H9 (cell line): ENCODE measurements around the gene ZNF433. TPM values are rescaled to one million over a fixed set of nuclear protein-coding genes. Genes with fewer than 3 reads are reported as not detected.

Experiments
- DNase-seq: peaks from one replicate; pipeline ENCODE4 v3.0.0-alpha.2; 2017
- H2AFZ ChIP-seq: one replicate; pipeline ENCODE4 v1.6.1; 2013; ENCODE audit warnings: mild to moderate bottlenecking, low read length, control low read depth, moderate library complexity
- H2AK5ac ChIP-seq: 2 replicates; pipeline ENCODE4 v1.6.1; 2013; ENCODE audit warnings: low read length, control low read depth, mixed read lengths; ENCODE audit not compliant: insufficient read length
- H2BK120ac ChIP-seq: one replicate; pipeline ENCODE4 v1.6.1; 2013; ENCODE audit warnings: low read depth, mild to moderate bottlenecking, low read length, control low read depth, inconsistent platforms; ENCODE audit not compliant: poor library complexity, severe bottlenecking
- H2BK12ac ChIP-seq: 2 replicates; pipeline ENCODE4 v1.6.1; 2013; ENCODE audit warnings: low read length, control low read depth, mixed read lengths, low read depth; ENCODE audit not compliant: insufficient read length
- H2BK15ac ChIP-seq: 2 replicates; pipeline ENCODE4 v1.6.1; 2013; ENCODE audit warnings: low read depth, low read length, control low read depth
- H2BK20ac ChIP-seq: one replicate; pipeline ENCODE4 v1.6.1; 2013; ENCODE audit warnings: low read depth, mild to moderate bottlenecking, low read length, control low read depth, inconsistent platforms; ENCODE audit not compliant: poor library complexity, severe bottlenecking
- H2BK5ac ChIP-seq: 2 replicates; pipeline ENCODE4 v1.6.1; 2013; ENCODE audit warnings: low read length, control low read depth, mixed read lengths; ENCODE audit not compliant: insufficient read length
- H3K14ac ChIP-seq: 2 replicates; pipeline ENCODE4 v1.6.1; 2013; ENCODE audit warnings: low read length, control low read depth; ENCODE audit not compliant: insufficient read depth
- H3K18ac ChIP-seq: 2 replicates; pipeline ENCODE4 v1.6.1; 2013; ENCODE audit warnings: low read depth, mild to moderate bottlenecking, mixed read lengths, low read length, control low read depth; ENCODE audit not compliant: insufficient read length
- H3K23ac ChIP-seq: 2 replicates; pipeline ENCODE4 v1.6.1; 2013; ENCODE audit warnings: low read length, control low read depth, mixed read lengths, low read depth; ENCODE audit not compliant: insufficient read length
- H3K23me2 ChIP-seq: 2 replicates; pipeline ENCODE4 v1.6.1; 2013; ENCODE audit warnings: low read depth, mild to moderate bottlenecking, mixed read lengths, low read length, control low read depth; ENCODE audit not compliant: insufficient read length, poor library complexity, severe bottlenecking
- H3K27ac ChIP-seq: 2 replicates; pipeline ENCODE4 v1.5.1; 2013; ENCODE audit warnings: low read length, control low read depth, mixed read lengths, low read depth; ENCODE audit not compliant: insufficient read length
- H3K27me3 ChIP-seq: 2 replicates; pipeline ENCODE4 v1.6.1; 2013; ENCODE audit warnings: low read length, control low read depth, inconsistent platforms; ENCODE audit not compliant: insufficient read depth
- H3K4ac ChIP-seq: 2 replicates; pipeline ENCODE4 v1.6.1; 2013; ENCODE audit warnings: low read depth, mild to moderate bottlenecking, control low read depth, inconsistent platforms, low read length, moderate library complexity
- H3K4me1 ChIP-seq: 2 replicates; pipeline ENCODE4 v1.6.1; 2013; ENCODE audit warnings: low read length, control low read depth, inconsistent platforms; ENCODE audit not compliant: insufficient read depth
- H3K4me2 ChIP-seq: 2 replicates; pipeline ENCODE4 v1.6.1; 2013; ENCODE audit warnings: low read length, control low read depth, mixed read lengths; ENCODE audit not compliant: insufficient read length, insufficient read depth
- H3K56ac ChIP-seq: 2 replicates; pipeline ENCODE4 v1.6.1; 2013; ENCODE audit warnings: low read depth, mild to moderate bottlenecking, mixed read lengths, low read length, control low read depth; ENCODE audit not compliant: insufficient read length
- H3K79me1 ChIP-seq: 2 replicates; pipeline ENCODE4 v1.6.1; 2013; ENCODE audit warnings: low read depth, mild to moderate bottlenecking, moderate library complexity, low read length, control low read depth, inconsistent platforms; ENCODE audit not compliant: insufficient read depth, poor library complexity, severe bottlenecking
- H3K79me2 ChIP-seq: 2 replicates; pipeline ENCODE4 v1.6.1; 2013; ENCODE audit warnings: low read length, control low read depth, inconsistent platforms; ENCODE audit not compliant: insufficient read depth
- H3K9ac ChIP-seq: 2 replicates; pipeline ENCODE4 v1.6.1; 2013; ENCODE audit warnings: low read length, control low read depth, mixed read lengths; ENCODE audit not compliant: insufficient read length; ENCODE audit errors: extremely low read depth
- H3K9me3 ChIP-seq: one replicate; pipeline ENCODE4 v1.6.1; 2013; ENCODE audit warnings: low read depth, low read length, inconsistent platforms; ENCODE audit not compliant: control insufficient read depth
- H3T11ph ChIP-seq: one replicate; pipeline ENCODE4 v1.6.1; 2013; ENCODE audit warnings: mild to moderate bottlenecking, low read length, control low read depth, inconsistent platforms
- H4K20me1 ChIP-seq: one replicate; pipeline ENCODE4 v1.6.1; 2013; ENCODE audit not compliant: control insufficient read depth, insufficient read length, insufficient read depth
- H4K5ac ChIP-seq: 2 replicates; pipeline ENCODE4 v1.6.1; 2013; ENCODE audit warnings: low read depth, mild to moderate bottlenecking, mixed read lengths, low read length, control low read depth; ENCODE audit not compliant: insufficient read length
- H4K8ac ChIP-seq: replicated peaks from 2 replicates; pipeline ENCODE4 v1.6.1; 2013; ENCODE audit warnings: low read length, control low read depth, mixed read lengths, low read depth; ENCODE audit not compliant: insufficient read length
- H4K91ac ChIP-seq: 2 replicates; pipeline ENCODE4 v1.6.1; 2013; ENCODE audit warnings: low read depth, mild to moderate bottlenecking, moderate library complexity, mixed read lengths, low read length, control low read depth; ENCODE audit not compliant: insufficient read length
- H3K27ac Mint-ChIP-seq, 3 experiments: 2 replicates in 2 of 3; 3 replicates in 1 of 3; pipeline ENCODE4 v1.8.0; 2020 to 2021; ENCODE audit warnings: mixed read lengths in 3 of 3, mild to moderate bottlenecking in 1 of 3, moderate library complexity in 1 of 3
- H3K27me3 Mint-ChIP-seq: 2 replicates; pipeline ENCODE4 v1.8.0; 2021; ENCODE audit warnings: low read depth, mild to moderate bottlenecking, moderate library complexity, mixed read lengths
- H3K36me3 Mint-ChIP-seq, 3 experiments: 2 replicates in 2 of 3; 3 replicates in 1 of 3; pipeline ENCODE4 v1.8.0; 2020 to 2021; ENCODE audit warnings: low read depth in 3 of 3, mixed read lengths in 3 of 3; ENCODE audit not compliant: insufficient read depth in 1 of 3
- H3K4me1 Mint-ChIP-seq, 2 experiments: 2 replicates each; pipeline ENCODE4 v1.8.0; 2020; ENCODE audit warnings: mixed read lengths in 2 of 2
- H3K4me3 Mint-ChIP-seq, 2 experiments: 2 replicates in 1 of 2; 3 replicates in 1 of 2; pipeline ENCODE4 v1.8.0; 2020 to 2021; ENCODE audit warnings: mild to moderate bottlenecking in 2 of 2, mixed read lengths in 2 of 2, moderate library complexity in 1 of 2
- H3K9me3 Mint-ChIP-seq, 2 experiments: 2 replicates in 1 of 2; 3 replicates in 1 of 2; pipeline ENCODE4 v1.8.0; 2020; ENCODE audit warnings: mild to moderate bottlenecking in 2 of 2, mixed read lengths in 2 of 2, moderate library complexity in 1 of 2
- WGBS: extraction: QIAGEN DNeasy Blood & Tissue Kit; methylation state at CpG from one replicate; pipeline ENCODE4 v1.1.7; 2013; ENCODE audit warnings: missing lambda C conversion rate, low lambda C conversion rate, mixed read lengths; ENCODE audit not compliant: insufficient read length; ENCODE audit errors: extremely low coverage; 5-methylcytosine and 5-hydroxymethylcytosine counted together
- total RNA-seq: library from RNA; stranded (reverse); gene quantifications from 2 replicates; pipeline ENCODE4 v1.2.1, GENCODE V29; 2021
- TF ChIP-seq, protein P1 (sequence below): fragments of 200-600 bp; sonication (generic); conservative IDR thresholded peaks from 3 replicates; pipeline ENCODE4 v1.8.0; 2021; ENCODE audit warnings: antibody characterized with exemption, mild to moderate bottlenecking

Gene ZNF433
- total RNA-seq, 1 experiment from 2014 or later, result 1.9 TPM

DNA sequence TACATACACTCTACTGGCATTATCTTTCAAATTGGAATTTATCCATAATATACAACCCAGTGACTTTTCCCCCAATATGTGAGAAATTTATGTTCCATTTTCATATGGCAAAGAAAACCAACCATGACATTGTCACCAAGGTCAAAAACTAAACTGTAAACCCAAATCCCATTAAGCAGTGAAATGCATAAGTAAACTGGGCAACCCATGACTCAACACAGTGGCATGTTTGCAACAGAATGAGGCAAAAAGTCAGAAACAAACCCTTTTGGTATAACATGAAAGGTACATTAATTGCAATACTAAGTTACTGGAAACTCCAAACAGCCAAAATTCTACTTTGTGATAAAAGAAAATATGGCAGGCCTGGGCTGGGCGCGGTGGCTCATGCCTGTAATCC lies 12.4 kb upstream of the ZNF433 start:
- Histone ChIP-seq H2BK120ac (no peak overlapping the region), H3K18ac (no peak overlapping the region), H3K4me2 (no peak overlapping the region), H2BK15ac (no peak overlapping the region), H2BK12ac (no peak overlapping the region), H3K9me3 (peaks cover 49% of the 10 kb centered on the region), H3K4ac (no peak overlapping the region), H3K27ac (no peak overlapping the region), H2BK20ac (no peak overlapping the region), H3K79me1 (peaks cover 6% of the 10 kb centered on the region), H3K9ac (no peak overlapping the region), H2AFZ (no peak overlapping the region), H3T11ph (no peak overlapping the region), H2BK5ac (no peak overlapping the region), H4K8ac (no peak overlapping the region), H3K14ac (no peak overlapping the region), H3K23ac (no peak overlapping the region), H2AK5ac (no peak overlapping the region), H4K5ac (no peak overlapping the region), H3K56ac (no peak overlapping the region), H3K27me3 (no peaks in the 10 kb centered on the region), H4K20me1 (no peaks in the 10 kb centered on the region), H3K23me2 (peaks cover 7% of the 10 kb centered on the region), H3K4me1 (no peaks in the 10 kb centered on the region), H3K79me2 (no peaks in the 10 kb centered on the region; the same call in 1 of the 2 replicates), H4K91ac (no peak overlapping the region)
- Mint-ChIP-seq H3K4me1 (peaks cover 8 to 10% of the 10 kb centered on the region in 2 experiments), H3K4me3 (no peak overlapping the region), H3K9me3 (peaks cover 47 to 72% of the 10 kb centered on the region in 2 experiments), H3K27ac (no peak overlapping the region), H3K27me3 (peaks cover 2% of the 10 kb centered on the region; the same call in 1 of the 2 replicates), H3K36me3 (peaks cover 47 to 54% (median 48%) of the 10 kb centered on the region in 3 experiments)
- no peak for DNase-seq
- no CpG with 5 or more reads among the region's 2 CpGs for WGBS
- TF ChIP-seq, protein P1, sequence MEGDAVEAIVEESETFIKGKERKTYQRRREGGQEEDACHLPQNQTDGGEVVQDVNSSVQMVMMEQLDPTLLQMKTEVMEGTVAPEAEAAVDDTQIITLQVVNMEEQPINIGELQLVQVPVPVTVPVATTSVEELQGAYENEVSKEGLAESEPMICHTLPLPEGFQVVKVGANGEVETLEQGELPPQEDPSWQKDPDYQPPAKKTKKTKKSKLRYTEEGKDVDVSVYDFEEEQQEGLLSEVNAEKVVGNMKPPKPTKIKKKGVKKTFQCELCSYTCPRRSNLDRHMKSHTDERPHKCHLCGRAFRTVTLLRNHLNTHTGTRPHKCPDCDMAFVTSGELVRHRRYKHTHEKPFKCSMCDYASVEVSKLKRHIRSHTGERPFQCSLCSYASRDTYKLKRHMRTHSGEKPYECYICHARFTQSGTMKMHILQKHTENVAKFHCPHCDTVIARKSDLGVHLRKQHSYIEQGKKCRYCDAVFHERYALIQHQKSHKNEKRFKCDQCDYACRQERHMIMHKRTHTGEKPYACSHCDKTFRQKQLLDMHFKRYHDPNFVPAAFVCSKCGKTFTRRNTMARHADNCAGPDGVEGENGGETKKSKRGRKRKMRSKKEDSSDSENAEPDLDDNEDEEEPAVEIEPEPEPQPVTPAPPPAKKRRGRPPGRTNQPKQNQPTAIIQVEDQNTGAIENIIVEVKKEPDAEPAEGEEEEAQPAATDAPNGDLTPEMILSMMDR, result no peak
